Endothelial cell of umbilical vein (primary cell): ENCODE data around the gene TRMT6. TPM values are rescaled to one million over a fixed set of nuclear protein-coding genes. Genes with fewer than 3 reads are reported as not detected.

Experiments used
- BruUV-seq: library from RNA; stranded (reverse); fragments of 400-500 nt; replicated peaks from 2 replicates; lab custom pipeline; 2021; lab: Mats Ljungman, UMichigan
- CTCF ChIA-PET: fragments of 300-600, 350-600 bp; sonication (Branson Sonifier 250); formaldehyde crosslinking; loops from one replicate; lab custom pipeline; 2021; ENCODE audit warnings: antibody characterized with exemption, inconsistent platforms; lab: Charles Lee
- POLR2A ChIA-PET: fragments of 300-600, 350-600 bp; sonication (Branson Sonifier 250); formaldehyde crosslinking; loops from one replicate; lab custom pipeline; 2021; ENCODE audit warnings: antibody characterized with exemption, inconsistent platforms; lab: Charles Lee
- DNase-seq: peaks from one replicate; pipeline ENCODE4 v3.0.0-alpha.2; 2011; ENCODE audit warnings: low read depth, low spot score
- FAIRE-seq: peaks from 2 replicates; lab custom pipeline; 2011; peaks lifted over from hg19 to GRCh38; lab: Jason Lieb, UNC
- H2AFZ ChIP-seq: 2 replicates; pipeline ENCODE4 v1.6.0; 2012; ENCODE audit warnings: low read depth, low read length, control low read depth, inconsistent platforms
- H3K27ac ChIP-seq: 2 replicates; pipeline ENCODE4 v1.5.1; 2011; ENCODE audit warnings: low read depth, mild to moderate bottlenecking, control low read depth, low read length, moderate library complexity; ENCODE audit not compliant: insufficient read depth
- H3K27me3 ChIP-seq, 2 experiments: 2 replicates each; pipeline versions ENCODE4 v1.6.0 to v1.6.1; 2011; ENCODE audit warnings: low read length in 2 of 2, mixed read lengths in 1 of 2; ENCODE audit not compliant: control insufficient read depth in 2 of 2, insufficient read depth in 2 of 2
- H3K36me3 ChIP-seq, 2 experiments: 2 replicates in 1 of 2; 3 replicates in 1 of 2; pipeline ENCODE4 v1.5.1; 2011; ENCODE audit warnings: low read length in 2 of 2, mild to moderate bottlenecking in 1 of 2, moderate library complexity in 1 of 2; ENCODE audit not compliant: control insufficient read depth in 2 of 2, insufficient read depth in 2 of 2; ENCODE audit errors: extremely low read depth in 1 of 2
- H3K4me1 ChIP-seq: 3 replicates; pipeline ENCODE4 v1.5.1; 2011; ENCODE audit warnings: mild to moderate bottlenecking, low read length; ENCODE audit not compliant: control insufficient read depth, insufficient read depth; ENCODE audit errors: extremely low read depth
- H3K4me2 ChIP-seq: 2 replicates; pipeline ENCODE4 v1.6.1; 2011; ENCODE audit warnings: low read length, control low read depth, mixed read lengths; ENCODE audit not compliant: insufficient read depth
- H3K4me3 ChIP-seq, 3 experiments: fragments of 200-600 bp in 1 of 3; sonication (generic), shearing (Covaris generic) in 1 of 3; replicated peaks in 1 of 3; 2 replicates each; pipeline ENCODE4 v1.5.1; 2011 to 2016; ENCODE audit warnings: control low read depth in 3 of 3, low read length in 3 of 3, mild to moderate bottlenecking in 2 of 3, inconsistent platforms in 1 of 3, low read depth in 1 of 3, moderate library complexity in 1 of 3; ENCODE audit not compliant: insufficient read depth in 1 of 3
- H3K79me2 ChIP-seq: 2 replicates; pipeline ENCODE4 v1.6.0; 2012; ENCODE audit warnings: low read length, inconsistent platforms; ENCODE audit not compliant: control insufficient read depth, insufficient read depth
- H3K9ac ChIP-seq: replicated peaks from 2 replicates; pipeline ENCODE3; 2011; ENCODE audit warnings: low read length, control low read depth; ENCODE audit not compliant: insufficient read depth; ENCODE audit errors: extremely low read depth
- H3K9me1 ChIP-seq: replicated peaks from 3 replicates; pipeline ENCODE4 v1.6.0; 2011; ENCODE audit warnings: mild to moderate bottlenecking, low read length; ENCODE audit not compliant: control insufficient read depth, insufficient read depth; ENCODE audit errors: extremely low read depth
- H3K9me3 ChIP-seq: replicated peaks from 2 replicates; pipeline ENCODE4 v1.5.1; 2012; ENCODE audit warnings: low read length, inconsistent platforms; ENCODE audit not compliant: control insufficient read depth, insufficient read depth
- H4K20me1 ChIP-seq: replicated peaks from 2 replicates; pipeline ENCODE3; 2011; ENCODE audit warnings: mild to moderate bottlenecking, low read length; ENCODE audit not compliant: control insufficient read depth, insufficient read depth; ENCODE audit errors: extremely low read depth
- EZH2 ChIP-seq: IDR thresholded peaks from 2 replicates; pipeline ENCODE4 v1.6.1; 2012; ENCODE audit warnings: borderline replicate concordance, low read depth, mild to moderate bottlenecking, moderate library complexity, low read length, inconsistent platforms; ENCODE audit not compliant: severe bottlenecking
- GATA2 ChIP-seq: IDR thresholded peaks from 2 replicates; pipeline ENCODE4 v1.7.0; 2011; ENCODE audit warnings: low read depth, mild to moderate bottlenecking, moderate library complexity, mixed read lengths, low read length; ENCODE audit not compliant: insufficient read length, insufficient read depth
- JUN ChIP-seq: IDR thresholded peaks from 2 replicates; pipeline ENCODE4 v1.6.1; 2011; ENCODE audit warnings: borderline replicate concordance, low read depth; ENCODE audit not compliant: insufficient read length, insufficient read depth
- POLR2AphosphoS5 ChIP-seq: IDR thresholded peaks from 2 replicates; pipeline ENCODE4 v1.6.1; 2012; ENCODE audit warnings: low read depth, mild to moderate bottlenecking, control low read depth, low read length, moderate library complexity; ENCODE audit not compliant: insufficient read depth
- dilution Hi-C: fragments of 300-500 bp; cut with MboI; formaldehyde crosslinking; loops from one replicate; pipeline ENCODE4 v1.15.0; 2019; ENCODE audit warnings: low sequenced_read_pairs; ENCODE audit not compliant: extremely low pct_ligation_motif_present
- intact Hi-C: fragments of 100-400 bp; cut with micrococcal nuclease; formaldehyde crosslinking; loops from one replicate; pipeline ENCODE4 v1.10.0; 2022
- polyA plus RNA-seq, 4 experiments: library from polyadenylated mRNA; depleted of rRNA in 3 of 4; stranded (reverse) in 3 of 4; unstranded in 1 of 4; fragments of >200 nt; gene quantifications; 2 replicates each; pipeline versions ENCODE4 v1.2.1 to v1.2.3, GENCODE V29; 2011 to 2012; ENCODE audit warnings: missing spikeins in 1 of 4
- total RNA-seq: library from RNA; stranded (reverse); gene quantifications from 2 replicates; pipeline ENCODE4 v1.2.3, GENCODE V29; 2021
- TF ChIP-seq, protein P1 (sequence below), 2 donors: IDR thresholded peaks; 1 replicate in 1 of 2; 2 replicates in 1 of 2; pipeline ENCODE4 v1.5.1; 2011; ENCODE audit warnings: low read length in 2 of 2, mild to moderate bottlenecking in 2 of 2, moderate library complexity in 2 of 2, control low read depth in 1 of 2, inconsistent platforms in 1 of 2, low read depth in 1 of 2; ENCODE audit not compliant: insufficient read depth in 1 of 2; ENCODE audit errors: extremely low read depth in 1 of 2
- TF ChIP-seq, protein P2 (sequence below): IDR thresholded peaks from 2 replicates; pipeline ENCODE4 v1.6.1; 2011; ENCODE audit not compliant: insufficient read depth, insufficient read length

TRMT6 gene
- total and polyA plus RNA-seq, 2 donors (not counting 3 experiments of a cell fraction or from before 2014, with no cell fraction given) = 4.1 to 12.0 TPM

- Histone ChIP-seq H3K36me3 (peaks cover 0 to 4% of the 10 kb centered on the region in 2 experiments), H2AFZ (no peak overlapping the region), H3K9me1 (no peaks in the 10 kb centered on the region), H3K4me1 (no peaks in the 10 kb centered on the region), H3K27ac (no peak overlapping the region), H4K20me1 (no peaks in the 10 kb centered on the region), H3K4me3 (no peak overlapping the region), H3K27me3 (no peaks in the 10 kb centered on the region), H3K9ac (no peak overlapping the region), H3K4me2 (no peak overlapping the region), H3K9me3 (no peaks in the 10 kb centered on the region), H3K79me2 (no peaks in the 10 kb centered on the region)
- ChIA-PET CTCF (no interaction called here), POLR2A (no interaction called here)
- TF ChIP-seq GATA2 (no peak), EZH2 (no peak), POLR2AphosphoS5 (no peak), JUN (no peak)
- TF ChIP-seq, protein P1, sequence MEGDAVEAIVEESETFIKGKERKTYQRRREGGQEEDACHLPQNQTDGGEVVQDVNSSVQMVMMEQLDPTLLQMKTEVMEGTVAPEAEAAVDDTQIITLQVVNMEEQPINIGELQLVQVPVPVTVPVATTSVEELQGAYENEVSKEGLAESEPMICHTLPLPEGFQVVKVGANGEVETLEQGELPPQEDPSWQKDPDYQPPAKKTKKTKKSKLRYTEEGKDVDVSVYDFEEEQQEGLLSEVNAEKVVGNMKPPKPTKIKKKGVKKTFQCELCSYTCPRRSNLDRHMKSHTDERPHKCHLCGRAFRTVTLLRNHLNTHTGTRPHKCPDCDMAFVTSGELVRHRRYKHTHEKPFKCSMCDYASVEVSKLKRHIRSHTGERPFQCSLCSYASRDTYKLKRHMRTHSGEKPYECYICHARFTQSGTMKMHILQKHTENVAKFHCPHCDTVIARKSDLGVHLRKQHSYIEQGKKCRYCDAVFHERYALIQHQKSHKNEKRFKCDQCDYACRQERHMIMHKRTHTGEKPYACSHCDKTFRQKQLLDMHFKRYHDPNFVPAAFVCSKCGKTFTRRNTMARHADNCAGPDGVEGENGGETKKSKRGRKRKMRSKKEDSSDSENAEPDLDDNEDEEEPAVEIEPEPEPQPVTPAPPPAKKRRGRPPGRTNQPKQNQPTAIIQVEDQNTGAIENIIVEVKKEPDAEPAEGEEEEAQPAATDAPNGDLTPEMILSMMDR (IDR thresholded peaks at IDR 0.05; ENCODE audit: extremely low read depth in 1 of 2, insufficient read depth in 1 of 2, low read depth in 1 of 2, low read length in 2 of 2) = no peak
- TF ChIP-seq, protein P2, sequence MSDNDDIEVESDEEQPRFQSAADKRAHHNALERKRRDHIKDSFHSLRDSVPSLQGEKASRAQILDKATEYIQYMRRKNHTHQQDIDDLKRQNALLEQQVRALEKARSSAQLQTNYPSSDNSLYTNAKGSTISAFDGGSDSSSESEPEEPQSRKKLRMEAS = no peak
- dilution Hi-C loops (no loop called here), intact Hi-C loops (no loop called here)
- no peak for DNase-seq
- no TSS peak for BruUV-seq
- no peak for FAIRE-seq
Measured at GRCh38 chr20:5975778-5976177, 25.4 kb upstream of the TRMT6 start.
